K562 (cell line): ENCODE results near the gene PRDM4. TPM values are rescaled to one million over a fixed set of nuclear protein-coding genes. Genes with fewer than 3 reads are reported as not detected.
A peak's percentile ranks its signal among the peaks of the same experiment; 100 is the strongest.

Source experiments
- ATF3 ChIP-seq, 2 experiments: fragments of 450-650 bp in 1 of 2; sonication (generic) in 1 of 2; formaldehyde crosslinking in 1 of 2; IDR thresholded peaks in 1 of 2; conservative IDR thresholded peaks in 1 of 2; 2 replicates each; pipeline versions ENCODE4 v1.6.1 to v1.8.1; 2016 to 2023; ENCODE audit warnings: mild to moderate bottlenecking in 2 of 2, moderate library complexity in 2 of 2, inconsistent platforms in 1 of 2, missing genetic modification reagents in 1 of 2
- CCAR2 ChIP-seq: fragments of 200-400 bp; formaldehyde crosslinking; IDR thresholded peaks from 2 replicates; pipeline ENCODE4 v1.6.1; 2017; ENCODE audit warnings: mild to moderate bottlenecking, low read depth, low read length
- CREM ChIP-seq: IDR thresholded peaks from 2 replicates; pipeline ENCODE4 v1.6.1; 2014; ENCODE audit warnings: antibody characterized with exemption, low read depth
- E2F8 ChIP-seq: fragments of 450-650 bp; IDR thresholded peaks from 2 replicates; pipeline ENCODE4 v1.7.1; 2018; ENCODE audit warnings: mild to moderate bottlenecking, low read depth; ENCODE audit not compliant: partially characterized antibody
- ELF2 ChIP-seq: fragments of 250-450 bp; sonication (Bioruptor Pico); IDR thresholded peaks from 2 replicates; pipeline ENCODE4 v1.5.0; 2021; ENCODE audit warnings: mild to moderate bottlenecking
- FOXP1 ChIP-seq: sonication (generic); formaldehyde crosslinking; IDR thresholded peaks from 2 replicates; pipeline ENCODE4 v1.8.0; 2022; ENCODE audit warnings: mild to moderate bottlenecking, missing genetic modification reagents
- GABPB1 ChIP-seq: sonication (generic); formaldehyde crosslinking; IDR thresholded peaks from 2 replicates; pipeline ENCODE4 v1.8.0; 2022; ENCODE audit warnings: mild to moderate bottlenecking, missing genetic modification reagents
- GMEB1 ChIP-seq: fragments of 250-450 bp; sonication (Bioruptor Pico); IDR thresholded peaks from 2 replicates; pipeline ENCODE4 v1.4.0; 2020; ENCODE audit warnings: mild to moderate bottlenecking
- HNRNPL ChIP-seq: fragments of 200-400 bp; formaldehyde crosslinking; IDR thresholded peaks from 2 replicates; pipeline ENCODE4 v1.6.1; 2017; ENCODE audit warnings: low read depth, mild to moderate bottlenecking, low read length
- MAX ChIP-seq: sonication (generic); formaldehyde crosslinking; IDR thresholded peaks from 2 replicates; pipeline ENCODE4 v1.9.0; 2022; ENCODE audit warnings: mild to moderate bottlenecking, missing genetic modification reagents
- MLLT1 ChIP-seq, 2 experiments: fragments of 450-650 bp; IDR thresholded peaks; 2 replicates each; pipeline ENCODE4 v1.6.1; 2016
- POU5F1 ChIP-seq: fragments of 150-350 bp; IDR thresholded peaks from 2 replicates; pipeline ENCODE4 v1.6.1; 2014; ENCODE audit warnings: borderline replicate concordance, low read length, low read depth, mild to moderate bottlenecking; ENCODE audit not compliant: partially characterized antibody
- SMARCA4 ChIP-seq: fragments of 450-650 bp; IDR thresholded peaks from 2 replicates; pipeline ENCODE4 v1.6.1; 2016
- USF2 ChIP-seq: sonication (generic); formaldehyde crosslinking; IDR thresholded peaks from 2 replicates; pipeline ENCODE4 v1.5.0; 2020; ENCODE audit warnings: missing genetic modification reagents
- ZKSCAN3 ChIP-seq: fragments of 250-450 bp; sonication (Bioruptor Pico); IDR thresholded peaks from 2 replicates; pipeline ENCODE4 v1.4.0; 2020
- ZNF668 ChIP-seq: fragments of 250-450 bp; sonication (Bioruptor Pico); IDR thresholded peaks from 2 replicates; pipeline ENCODE4 v1.8.0; 2022; ENCODE audit warnings: mild to moderate bottlenecking, inconsistent platforms
- ZNF699 ChIP-seq: fragments of 250-450 bp; sonication (Bioruptor Pico); IDR thresholded peaks from 2 replicates; pipeline ENCODE4 v1.8.0; 2021; ENCODE audit warnings: mild to moderate bottlenecking, moderate library complexity; ENCODE audit not compliant: insufficient replicate concordance
- ZNF830 ChIP-seq: fragments of 250-450 bp; sonication (Bioruptor Pico); IDR thresholded peaks from 2 replicates; pipeline ENCODE4 v1.5.0; 2021; ENCODE audit warnings: mild to moderate bottlenecking
- polyA plus RNA-seq, 8 experiments: library from polyadenylated mRNA; depleted of rRNA in 4 of 8; stranded (reverse) in 5 of 8; unstranded in 3 of 8; fragments of >200 nt; fragmentation: Nextera tagmentation in 2 of 8; fragmentation: Illumina TruSeq in 1 of 8; extraction: Ambion mirVana in 2 of 8; extraction: Trizol in 1 of 8; gene quantifications; 2 replicates each; pipeline versions ENCODE4 v1.2.1 to v1.2.3, GENCODE V29; 2011 to 2014; ENCODE audit warnings: inconsistent platforms in 1 of 8, missing spikeins in 1 of 8
- total RNA-seq, 7 experiments: library from RNA; depleted of rRNA in 6 of 7; stranded (reverse); fragments of >200 nt in 6 of 7; fragmentation: Illumina TruSeq in 2 of 7; extraction: Trizol in 2 of 7; gene quantifications; 2 replicates each; pipeline versions ENCODE4 v1.2.1 to v1.2.3, GENCODE V29; 2011 to 2021; ENCODE audit warnings: low replicate concordance in 1 of 7

The PRDM4 gene
- total and polyA plus RNA-seq, 9 of the 15 experiments (the other 6 are each of a cell fraction or from before 2014, with no cell fraction given) = 5.9 to 26.0 (median 20.0) TPM

GRCh38 chr12:107685360-107686248, 75.3 kb downstream of the PRDM4 start, which contains the start of gene PWP1 (continued):
- TF ChIP-seq MAX (CRISPR knock-in tag) = peak; percentile 95
- TF ChIP-seq POU5F1 = peak; percentile 66
- TF ChIP-seq ZNF830 = no peak
- TF ChIP-seq CREM = peak; percentile 100
- TF ChIP-seq HNRNPL = no peak
- no peak for TF ChIP-seq ZKSCAN3
- peak; percentile 72 for TF ChIP-seq GMEB1 (CRISPR knock-in tag)
- peak; percentile 98 for TF ChIP-seq ELF2 (CRISPR knock-in tag)
- TF ChIP-seq MLLT1 (IDR thresholded peaks at IDR 0.05) = peak in 1 of 2 experiments; percentile 75; a peak in 2 of 4 replicates
- no peak for TF ChIP-seq CCAR2
- TF ChIP-seq FOXP1 (CRISPR knock-in tag) = peak; percentile 84; the same call in 1 of the 2 replicates
- no peak for TF ChIP-seq ZNF699 (CRISPR knock-in tag)
- TF ChIP-seq ZNF668 (CRISPR knock-in tag) = no peak; the same call in 1 of the 2 replicates
- TF ChIP-seq E2F8 = peak; percentile 87
- TF ChIP-seq GABPB1 (CRISPR knock-in tag) = peak; percentile 54; the same call in 1 of the 2 replicates
- TF ChIP-seq USF2 (CRISPR knock-in tag) = no peak
- no peak for TF ChIP-seq ATF3 (IDR thresholded peaks at IDR 0.05)
- no peak for TF ChIP-seq ATF3 (CRISPR knock-in tag; conservative IDR thresholded peaks at IDR 0.05)
- no peak for TF ChIP-seq SMARCA4
